NCI-H187 treated with DMSO at 0.1 percent for 48 hours (cell line): ENCODE results near the gene SP3.

Experiments used
- DNase-seq: peaks from one replicate; lab custom pipeline; 2025; lab: John Stamatoyannopoulos, UW

Gene SP3

GRCh38 chr2:173965372-173966025 is at the start of gene SP3:
Gene SP3, minus strand, starts transcription at chr2:173965373. Its CDS starts 202 bp downstream, at chr2:173965171.
- DNase-seq: peak; percentile 76

DNA sequence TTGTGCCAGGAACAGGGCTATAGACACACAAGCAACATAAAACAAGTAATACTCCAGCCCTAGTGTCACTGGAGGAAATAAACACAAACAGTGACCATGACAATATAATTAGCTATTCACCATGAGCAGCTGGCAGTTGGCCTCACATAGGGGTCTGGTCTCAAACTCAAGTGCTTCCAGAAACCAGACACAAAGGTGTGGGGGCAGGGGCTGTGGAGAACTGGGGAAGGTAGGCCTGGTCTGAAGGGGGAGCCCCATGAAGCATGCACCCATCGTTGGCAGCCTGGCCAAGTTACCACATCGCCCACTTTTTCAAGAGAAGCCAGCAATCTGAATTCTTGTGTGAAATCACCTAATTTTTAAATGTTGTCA is 49.5 kb upstream of the SP3 start:
- no peak for DNase-seq

DNA sequence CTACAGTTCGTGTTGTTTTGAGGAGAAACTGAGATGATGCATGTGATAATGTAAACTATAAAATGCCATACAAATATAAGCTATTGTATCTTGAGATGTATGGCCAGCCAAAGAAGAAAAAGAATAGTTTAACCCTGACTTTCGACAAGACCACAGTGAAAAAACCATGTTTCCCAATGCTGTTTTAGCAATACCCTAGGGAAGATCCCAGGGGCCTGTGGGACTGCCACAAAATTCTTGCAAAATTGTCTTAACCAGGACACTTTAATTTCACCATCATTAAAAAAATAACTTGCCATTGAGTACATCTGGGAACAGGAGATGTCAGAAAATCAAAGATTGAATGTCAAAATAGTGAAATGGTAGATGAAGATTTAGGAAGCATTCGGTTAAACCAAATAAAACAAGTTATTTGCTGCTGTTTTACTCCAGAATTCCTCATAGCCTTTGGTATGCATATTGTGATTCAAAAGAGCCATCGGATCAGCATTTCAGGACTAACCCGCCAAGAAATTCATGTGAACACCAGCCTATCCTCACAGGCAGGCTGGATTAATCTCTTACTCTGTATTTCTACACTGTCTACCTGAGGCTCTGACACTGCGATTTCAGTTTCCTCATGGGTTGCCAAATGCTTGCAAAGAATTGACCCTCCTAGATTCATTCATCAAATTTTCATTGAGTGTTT is 49.0 kb upstream of the SP3 start:
- DNase-seq: no peak

DNA sequence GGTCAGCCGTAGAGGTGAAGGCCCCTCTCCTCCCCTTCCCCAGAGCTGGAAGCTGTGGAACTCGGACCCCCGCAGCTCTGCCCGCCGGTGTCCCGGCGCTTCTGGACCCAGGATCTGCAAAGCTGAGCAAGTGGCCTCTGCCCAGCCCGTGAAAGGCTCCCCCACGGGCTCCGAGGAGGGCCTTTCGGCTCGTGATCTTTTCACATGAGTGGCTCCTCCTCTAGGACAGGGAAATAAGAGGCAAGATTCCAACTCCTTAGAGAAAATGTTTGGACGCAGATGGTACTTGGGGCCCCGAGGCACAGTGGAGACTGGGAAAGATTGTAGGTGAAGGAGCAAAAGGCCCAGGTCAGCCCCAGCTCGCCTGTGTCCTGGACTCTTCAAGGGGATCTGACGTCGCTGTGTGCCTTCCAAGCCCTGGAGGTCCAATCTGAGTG is 48.2 kb upstream of the SP3 start:
- DNase-seq: no peak

DNA sequence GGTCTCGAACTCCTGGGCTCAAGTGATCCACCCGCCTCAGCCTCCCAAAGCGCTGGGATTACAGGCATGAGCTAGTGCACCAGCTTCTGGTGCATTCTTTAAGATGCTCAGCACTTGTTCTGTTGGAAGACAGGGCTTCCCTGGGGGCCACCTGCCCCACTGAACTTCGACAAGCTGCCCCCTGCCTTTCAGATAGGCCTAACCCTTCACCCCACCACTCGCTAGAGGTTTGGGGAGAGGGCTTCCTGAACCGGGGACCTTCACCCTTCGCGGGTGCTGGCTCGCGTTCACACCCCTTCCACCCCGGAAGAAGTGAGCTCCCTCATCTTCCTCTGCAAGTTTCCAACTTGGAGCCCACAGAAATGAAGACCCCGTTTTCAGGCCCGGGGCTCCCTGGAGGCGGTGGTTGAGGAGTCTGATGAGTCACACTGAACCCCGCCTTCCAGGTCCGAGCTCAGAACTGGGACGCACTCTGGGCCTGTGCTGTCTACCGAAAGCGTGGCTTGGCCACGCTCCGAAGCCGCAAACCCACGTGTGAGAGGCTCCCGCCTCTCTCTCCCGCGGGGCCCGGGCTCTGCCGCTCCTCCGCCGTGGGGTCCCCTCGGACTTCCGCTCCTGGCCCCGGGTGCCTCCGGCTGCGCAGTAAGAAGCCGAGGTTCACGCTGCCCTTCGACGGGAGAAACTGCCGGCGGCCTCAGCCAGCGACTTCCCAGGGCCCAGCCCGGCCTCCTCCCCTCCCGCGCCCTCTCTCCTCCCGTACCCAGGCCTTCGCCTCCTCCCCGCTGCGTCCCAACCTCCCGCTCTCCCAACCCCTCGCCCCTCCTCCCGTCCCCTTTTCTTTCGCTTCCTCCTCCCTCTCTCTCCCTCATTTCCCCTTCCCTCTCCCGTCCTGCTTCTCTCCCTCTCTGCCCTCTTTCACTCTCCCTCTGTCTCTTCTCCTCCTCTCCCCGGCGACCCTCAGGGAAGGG is 47.5 kb upstream of the SP3 start:
- no peak for DNase-seq

- no peak for DNase-seq
Observed at GRCh38 chr2:174011796-174012195, 46.6 kb upstream of the SP3 start.

- DNase-seq: no peak
Observed at GRCh38 chr2:174011173-174011572, 46.0 kb upstream of the SP3 start.

DNA sequence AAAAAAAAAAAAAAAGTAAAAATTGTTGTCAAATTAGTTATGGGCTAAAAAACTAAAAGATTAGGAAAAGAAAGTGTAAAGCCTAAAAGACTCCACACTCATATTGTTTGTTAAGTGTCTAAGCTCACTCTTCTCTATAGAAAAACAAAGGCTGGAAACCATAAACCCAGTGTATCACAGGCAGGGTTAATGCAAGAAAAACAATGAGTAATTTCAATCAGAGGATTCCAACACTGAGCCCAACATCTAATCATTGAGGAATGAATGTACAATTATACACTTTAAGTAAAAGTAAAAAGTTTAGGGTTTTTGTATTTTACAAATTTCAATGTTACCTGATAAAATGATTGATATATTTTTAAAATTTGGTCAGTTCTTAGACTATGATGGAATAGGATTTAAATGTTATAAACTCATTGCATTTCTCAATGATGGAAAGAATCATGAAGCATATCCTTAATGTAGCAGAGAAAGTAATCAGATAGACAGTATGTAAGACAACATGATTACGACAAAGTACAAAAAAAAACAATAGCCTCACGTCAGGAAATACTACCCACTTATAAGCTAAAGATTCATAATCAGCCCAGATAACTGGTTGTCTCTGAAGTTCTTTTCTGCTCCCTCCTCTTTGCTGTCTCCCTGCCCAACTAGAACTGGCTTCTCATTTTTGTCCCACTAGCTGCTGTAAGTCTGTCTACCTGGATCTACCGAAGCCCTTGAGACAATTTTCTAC is 44.5 kb upstream of the SP3 start:
- no peak for DNase-seq

- no peak for DNase-seq
Observed at GRCh38 chr2:174008720-174009119, 43.5 kb upstream of the SP3 start.

- no peak for DNase-seq
Observed at GRCh38 chr2:174007010-174007409, 41.8 kb upstream of the SP3 start.

DNA sequence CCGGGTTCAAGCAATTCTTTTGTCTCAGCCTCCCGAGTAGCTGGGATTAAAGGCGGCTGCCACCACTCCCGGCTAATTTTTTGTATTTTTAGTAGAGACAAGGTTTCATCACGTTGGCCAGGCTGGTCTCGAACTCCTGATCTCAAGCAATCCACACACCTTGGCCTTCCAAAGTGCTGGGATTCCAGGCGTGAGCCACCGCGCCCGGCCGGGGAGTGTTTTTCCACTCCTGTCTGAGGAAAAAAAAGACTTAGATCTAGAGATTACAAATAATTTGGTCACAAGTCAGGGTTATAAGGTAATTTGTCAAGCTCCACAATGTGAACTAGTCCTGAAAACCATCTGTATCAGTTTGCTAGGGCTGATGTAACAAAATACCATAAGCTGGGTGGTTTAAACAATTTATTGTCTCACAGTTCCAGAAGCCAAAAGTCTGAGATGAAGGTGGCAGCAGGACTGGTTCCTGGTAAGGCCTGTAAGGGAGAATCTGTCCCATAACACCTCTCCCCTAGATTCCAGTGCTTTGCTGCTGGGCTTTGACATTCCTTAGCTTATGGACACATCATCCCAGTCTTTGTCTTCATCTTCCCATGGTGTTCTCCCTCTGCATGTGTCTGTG is 40.7 kb upstream of the SP3 start:
- DNase-seq: no peak

DNA sequence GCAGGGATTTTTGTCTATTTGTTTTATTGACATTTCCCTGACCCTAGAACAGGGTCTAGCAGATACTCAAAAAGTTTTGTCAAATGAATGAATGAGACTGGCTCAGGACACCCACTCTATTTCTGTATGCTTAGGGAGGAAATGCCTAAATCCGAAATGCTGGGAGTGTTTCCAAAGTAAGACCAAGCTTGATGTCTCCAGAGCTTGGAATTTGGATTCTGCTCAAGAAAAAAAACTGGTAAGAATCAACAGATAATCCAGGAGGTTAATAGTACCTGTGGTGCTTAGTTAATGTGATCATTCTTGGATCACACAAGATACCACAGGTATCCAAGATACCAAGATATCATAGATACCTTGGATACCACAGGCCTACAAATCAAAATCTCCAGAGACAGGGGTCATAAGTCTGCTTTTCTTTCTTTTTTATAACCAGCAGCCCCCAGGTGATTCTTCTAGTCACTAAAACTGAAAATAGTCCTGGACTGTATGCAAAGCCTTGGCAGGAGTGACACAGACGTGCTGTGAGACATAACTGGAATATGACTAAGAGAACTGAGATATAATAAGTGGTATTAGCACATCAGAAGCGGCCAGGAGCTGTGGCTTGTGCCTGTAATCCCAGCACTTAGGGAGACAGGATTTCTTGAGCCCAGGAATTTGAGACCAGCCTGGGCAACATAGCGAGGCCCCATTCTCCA is 39.9 kb upstream of the SP3 start:
- DNase-seq: no peak

- DNase-seq: no peak
Observed at GRCh38 chr2:174003720-174004695, 38.8 kb upstream of the SP3 start.

DNA sequence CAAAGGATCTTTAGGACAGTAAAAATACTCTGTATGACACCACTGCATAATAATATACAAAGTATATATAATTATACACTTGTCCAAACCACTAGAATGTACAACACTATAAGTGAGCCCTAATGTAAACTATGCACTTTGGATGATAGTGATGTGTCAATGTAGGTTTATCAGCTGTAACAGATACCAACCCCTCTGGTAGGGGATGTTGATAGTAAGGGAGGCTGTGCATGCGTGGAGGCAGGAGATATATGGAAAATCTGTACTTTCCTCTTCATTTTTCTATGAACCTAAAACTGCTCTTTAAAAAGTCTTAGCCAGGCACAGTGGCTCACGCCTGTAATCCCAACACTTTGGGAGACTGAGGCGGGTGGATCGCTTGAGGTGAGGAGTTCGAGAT is 37.5 kb upstream of the SP3 start:
- no peak for DNase-seq

DNA sequence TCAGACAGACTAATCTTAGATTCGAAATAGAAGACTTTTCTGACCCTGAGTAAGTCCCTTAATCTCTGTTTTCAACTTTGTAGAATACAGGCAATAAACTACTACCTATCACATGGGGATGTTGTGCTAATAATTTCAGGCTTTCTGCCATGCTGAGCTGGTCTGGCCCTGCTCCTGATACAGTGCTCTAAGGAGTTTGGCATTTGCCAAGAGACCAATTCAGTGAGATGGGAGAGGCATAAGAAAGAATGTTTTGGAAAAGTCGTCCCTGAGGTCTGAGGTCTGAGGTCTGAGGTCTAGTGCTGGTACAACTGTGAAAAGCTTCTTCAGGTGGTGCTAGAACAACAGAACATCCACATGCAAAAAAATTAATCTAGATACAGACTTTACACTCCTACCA is 35.9 kb upstream of the SP3 start:
- no peak for DNase-seq

- DNase-seq: no peak
Observed at GRCh38 chr2:173999724-174000123, 34.6 kb upstream of the SP3 start.

DNA sequence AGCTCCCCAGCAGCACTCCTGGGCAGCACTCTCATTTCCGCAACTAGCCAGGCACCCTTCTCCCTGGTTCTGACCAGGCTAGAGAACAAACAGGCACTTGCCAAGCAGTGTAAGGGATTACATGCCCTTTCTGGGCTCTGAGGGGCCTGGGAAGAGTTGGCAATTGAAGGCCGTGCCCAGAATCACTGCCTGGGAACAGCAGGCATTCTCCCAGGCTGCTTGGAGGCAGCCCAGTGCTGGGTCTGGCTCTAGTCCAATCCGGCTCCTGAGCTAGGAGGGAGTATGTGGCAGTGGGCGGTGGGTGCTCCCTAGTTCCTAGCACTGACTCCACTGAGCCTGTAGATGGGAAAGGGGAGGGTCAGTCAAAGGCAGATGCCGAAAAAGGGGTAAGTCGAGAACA is 34.1 kb upstream of the SP3 start:
- no peak for DNase-seq

GRCh38 chr2:173998386-173998785 is 33.2 kb upstream of the SP3 start:
- DNase-seq: no peak

GRCh38 chr2:173997753-173998152 is 32.6 kb upstream of the SP3 start:
- no peak for DNase-seq

DNA sequence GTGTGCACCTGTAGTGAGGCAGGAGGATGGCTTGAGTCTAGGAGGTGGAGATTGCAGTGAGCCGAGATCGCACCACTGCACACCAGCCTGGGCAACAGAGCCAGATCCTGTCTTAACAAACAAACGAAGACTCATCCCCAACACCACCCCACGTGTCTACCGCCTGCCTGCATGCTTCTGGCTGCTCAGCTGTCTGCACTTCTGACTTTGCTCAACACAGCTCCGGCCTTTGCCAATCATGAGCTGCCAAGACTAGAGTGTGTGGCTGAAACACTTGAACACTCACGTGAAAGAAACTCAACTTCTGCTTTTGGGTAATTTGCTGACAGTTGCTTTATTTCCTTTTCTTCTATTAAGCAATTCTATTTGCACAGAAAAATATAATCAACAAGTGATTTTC is 32.1 kb upstream of the SP3 start:
- no peak for DNase-seq
